HEK293 (cell line): ENCODE measurements around the gene NOL4L.

Source experiments
- CTCF ChIA-PET: fragments of 350-600 bp; formaldehyde crosslinking; extraction: SDS; loops from one replicate; lab custom pipeline; 2021; ENCODE audit warnings: antibody characterized with exemption; lab: Yijun Ruan, JAX
- POLR2A ChIA-PET: fragments of 300-600 bp; formaldehyde crosslinking; extraction: SDS; loops from one replicate; lab custom pipeline; 2020; ENCODE audit warnings: antibody characterized with exemption, inconsistent platforms; lab: Yijun Ruan, JAX
- H3K27ac ChIP-seq: fragments of 200-500 bp; sonication (Bioruptor generic); 2 replicates; pipeline ENCODE4 v1.5.1; 2014; ENCODE audit warnings: low read depth, low read length, control low read depth, inconsistent platforms; ENCODE audit errors: extremely low read depth
- H3K36me3 ChIP-seq, 2 experiments: fragments of 200-500 bp in 1 of 2; sonication (Bioruptor generic) in 1 of 2; 1 replicate in 1 of 2; 2 replicates in 1 of 2; pipeline ENCODE4 v1.5.1; 2014 to 2017; ENCODE audit warnings: inconsistent platforms in 2 of 2, low read length in 2 of 2; ENCODE audit not compliant: control insufficient read depth in 2 of 2, insufficient read depth in 1 of 2
- H3K4me1 ChIP-seq: fragments of 200-500 bp; sonication (Bioruptor generic); 2 replicates; pipeline ENCODE4 v1.5.1; 2014; ENCODE audit warnings: mild to moderate bottlenecking, low read length, inconsistent platforms; ENCODE audit not compliant: control insufficient read depth, insufficient read depth
- H3K4me3 ChIP-seq: 2 replicates; pipeline ENCODE4 v1.5.1; 2011; ENCODE audit warnings: low read depth, mild to moderate bottlenecking, control low read depth, low read length, moderate library complexity
- H3K9me3 ChIP-seq: fragments of 200-500 bp; sonication (Bioruptor generic); 2 replicates; pipeline ENCODE4 v1.5.1; 2014; ENCODE audit warnings: low read depth, low read length, inconsistent platforms; ENCODE audit not compliant: control insufficient read depth, insufficient read depth
- EGR2 ChIP-seq: fragments of 450-650 bp; formaldehyde crosslinking; IDR thresholded peaks from 2 replicates; pipeline ENCODE4 v1.5.1; 2016; ENCODE audit warnings: low read depth, missing biosample characterization, missing genetic modification characterization
- INSM2 ChIP-seq: fragments of 450-650 bp; formaldehyde crosslinking; IDR thresholded peaks from 2 replicates; pipeline ENCODE4 v1.5.1; 2016; ENCODE audit warnings: missing biosample characterization, missing genetic modification characterization
- PRDM10 ChIP-seq: fragments of 450-650 bp; formaldehyde crosslinking; IDR thresholded peaks from 2 replicates; pipeline ENCODE4 v1.5.1; 2016; ENCODE audit warnings: missing biosample characterization, missing genetic modification characterization
- SP2 ChIP-seq: fragments of 450-650 bp; formaldehyde crosslinking; IDR thresholded peaks from 2 replicates; pipeline ENCODE4 v1.5.1; 2016; ENCODE audit warnings: missing biosample characterization, missing genetic modification characterization
- SP7 ChIP-seq: fragments of 450-650 bp; formaldehyde crosslinking; IDR thresholded peaks from 2 replicates; pipeline ENCODE4 v1.5.1; 2016; ENCODE audit warnings: missing biosample characterization, missing genetic modification characterization
- ZFHX2 ChIP-seq: fragments of 450-650 bp; formaldehyde crosslinking; conservative IDR thresholded peaks from 2 replicates; pipeline ENCODE4 v1.5.1; 2016; ENCODE audit warnings: missing biosample characterization, missing genetic modification characterization
- ZNF121 ChIP-seq: fragments of 450-650 bp; formaldehyde crosslinking; IDR thresholded peaks from 2 replicates; pipeline ENCODE4 v1.5.1; 2016; ENCODE audit warnings: missing biosample characterization, missing genetic modification characterization
- ZNF169 ChIP-seq: fragments of 450-650 bp; formaldehyde crosslinking; IDR thresholded peaks from 2 replicates; pipeline ENCODE4 v1.5.1; 2016; ENCODE audit warnings: missing biosample characterization, missing genetic modification characterization
- ZNF184 ChIP-seq: fragments of 450-650 bp; IDR thresholded peaks from 2 replicates; pipeline ENCODE4 v1.5.1; 2018; ENCODE audit warnings: missing biosample characterization, mild to moderate bottlenecking, missing genetic modification characterization
- ZNF24 ChIP-seq: fragments of 450-650 bp; formaldehyde crosslinking; IDR thresholded peaks from 2 replicates; pipeline ENCODE4 v1.5.1; 2016; ENCODE audit warnings: missing biosample characterization, missing genetic modification characterization
- ZNF518A ChIP-seq: fragments of 450-650 bp; formaldehyde crosslinking; conservative IDR thresholded peaks from 2 replicates; pipeline ENCODE4 v1.5.1; 2016; ENCODE audit warnings: low read depth, missing biosample characterization, missing genetic modification characterization
- ZNF600 ChIP-seq: fragments of 450-650 bp; formaldehyde crosslinking; IDR thresholded peaks from 2 replicates; pipeline ENCODE4 v1.5.1; 2016; ENCODE audit warnings: missing biosample characterization, missing genetic modification characterization
- ZNF645 ChIP-seq: fragments of 450-650 bp; formaldehyde crosslinking; IDR thresholded peaks from 2 replicates; pipeline ENCODE4; 2016; ENCODE audit warnings: missing biosample characterization, missing genetic modification characterization
- ZNF664 ChIP-seq: fragments of 450-650 bp; formaldehyde crosslinking; IDR thresholded peaks from 2 replicates; pipeline ENCODE4 v1.5.1; 2016; ENCODE audit warnings: missing biosample characterization, missing genetic modification characterization

Gene NOL4L

GRCh38 chr20:32621891-32622584, 36.9 kb upstream of the NOL4L start:
- TF ChIP-seq ZNF600 (tag by site-specific recombination) (peak; percentile 27), ZNF121 (tag by site-specific recombination) (0 out of 2 replicates have a peak, but pooled peaks have one; percentile 21), INSM2 (tag by site-specific recombination) (no peak), ZNF645 (no peak), SP7 (tag by site-specific recombination) (0 out of 2 replicates have a peak, but pooled peaks have one; percentile 5), ZNF169 (tag by site-specific recombination) (no peak), EGR2 (tag by site-specific recombination) (peak; percentile 68), ZNF518A (no peak)
- H3K9me3 ChIP-seq = no peaks in the 10 kb centered on the region
- H3K36me3 ChIP-seq = no peaks in the 10 kb centered on the region
- CTCF ChIA-PET = no interaction called here
- H3K4me3 ChIP-seq = no peak overlapping the region
- POLR2A ChIA-PET = no interaction called here
- H3K4me1 ChIP-seq = no peaks in the 10 kb centered on the region
- H3K27ac ChIP-seq = no peak overlapping the region

GRCh38 chr20:32621071-32621890, 36.1 kb upstream of the NOL4L start:
- CTCF ChIA-PET = no interaction called here
- TF ChIP-seq SP7 (tag by site-specific recombination) (0 out of 2 replicates have a peak, but pooled peaks have one; percentile 9), ZNF664 (tag by site-specific recombination) (no peak), SP2 (peak; percentile 30; the same call in 1 of the 2 replicates), ZFHX2 (tag by site-specific recombination) (0 out of 2 replicates have a peak, but pooled peaks have one; percentile 45), ZNF24 (tag by site-specific recombination) (peak; percentile 66; the same call in 1 of the 2 replicates), ZNF184 (tag by site-specific recombination) (no peak), PRDM10 (tag by site-specific recombination) (0 out of 2 replicates have a peak, but pooled peaks have one; percentile 29)
- Histone ChIP-seq H3K4me3 (no peak overlapping the region), H3K36me3 (no peaks in the 10 kb centered on the region), H3K4me1 (no peaks in the 10 kb centered on the region), H3K27ac (no peak overlapping the region), H3K9me3 (no peaks in the 10 kb centered on the region)
- POLR2A ChIA-PET = interaction anchor here (0.6 kb wide), 1 partner anchor 39 kb away, joined by 3 read pairs; no protein-coding TSS in a partner anchor
